GM23248 (cell line): Measurements from ENCODE around the gene RASEF.

Source experiments
- EZH2 ChIP-seq: fragments of 200-600 bp; sonication (generic); IDR thresholded peaks from 2 replicates; pipeline ENCODE4 v1.6.1; 2018; ENCODE audit warnings: antibody characterized with exemption, mild to moderate bottlenecking; ENCODE audit not compliant: insufficient read depth, poor library complexity, severe bottlenecking
- EZH2phosphoT487 ChIP-seq: fragments of 200-600 bp; sonication (generic); IDR thresholded peaks from 2 replicates; pipeline ENCODE4 v1.6.1; 2018; ENCODE audit warnings: antibody characterized with exemption, moderate library complexity, mild to moderate bottlenecking, low read depth; ENCODE audit not compliant: insufficient read depth

DNA sequence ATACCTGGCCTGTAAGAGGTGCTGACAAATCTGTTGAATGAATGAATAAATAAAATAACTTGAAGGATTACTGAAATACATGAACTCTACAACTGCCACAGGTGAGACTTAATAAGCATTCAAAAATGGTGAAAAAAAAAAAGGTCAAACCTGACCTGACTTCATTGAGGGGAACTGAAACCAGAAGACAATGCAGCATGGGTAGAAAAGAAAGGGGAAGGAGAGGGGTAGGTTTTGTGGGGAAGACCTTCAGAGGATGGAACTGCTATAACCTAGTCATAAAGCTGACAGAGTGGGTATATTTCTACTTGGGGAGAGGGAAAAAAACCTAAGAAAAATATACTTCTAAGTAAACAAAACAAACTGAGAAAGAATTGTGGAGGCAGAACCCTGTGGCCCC is 56.6 kb downstream of the RASEF start:
- no peak for TF ChIP-seq EZH2phosphoT487
- TF ChIP-seq EZH2, result no peak
